Right lobe of liver (tissue), 6 donors: ENCODE data around the gene C5orf34. TPM values are rescaled to one million over a fixed set of nuclear protein-coding genes. Genes with fewer than 3 reads are reported as not detected.

Experiments
- ATAC-seq, 4 donors: fragments of 200-7000 bp; cut with Tn5 transposase; one replicate each; pipeline ENCODE4 v1.9.1; 2020; ENCODE audit warnings: mild to moderate bottlenecking in 4 of 4, moderate library complexity in 4 of 4
- DNase-seq, 3 donors: peaks; one replicate each; pipeline ENCODE4 v3.0.0-alpha.2; 2020
- H3K27ac ChIP-seq, 3 donors: fragments of 200-600 bp; one replicate each; pipeline ENCODE4 v1.8.0; 2022
- H3K27me3 ChIP-seq, 2 donors: fragments of 200-600 bp; one replicate each; pipeline ENCODE4 v1.8.0; 2022
- H3K36me3 ChIP-seq, 4 donors: fragments of 200-600 bp; sonication (generic) in 1 of 4; one replicate each; pipeline versions ENCODE4 v1.5.1 to v1.8.0; 2017 to 2022; ENCODE audit warnings: control low read depth in 1 of 4
- H3K4me1 ChIP-seq, 4 donors: fragments of 200-600 bp; sonication (generic) in 1 of 4; one replicate each; pipeline versions ENCODE4 v1.5.1 to v1.8.0; 2017 to 2022; ENCODE audit warnings: control low read depth in 1 of 4
- H3K4me3 ChIP-seq, 3 donors: fragments of 200-600 bp; one replicate each; pipeline ENCODE4 v1.8.0; 2022
- H3K9me3 ChIP-seq, 4 donors: fragments of 200-600 bp; sonication (generic) in 1 of 4; one replicate each; pipeline versions ENCODE4 v1.5.1 to v1.8.0; 2017 to 2022; ENCODE audit warnings: control low read depth in 1 of 4
- POLR2A ChIP-seq: fragments of 450-650 bp; IDR thresholded peaks from one replicate; pipeline ENCODE4 v1.6.1; 2017; ENCODE audit warnings: antibody characterized with exemption, mild to moderate bottlenecking
- WGBS: methylation state at CpG from one replicate; pipeline ENCODE4 v1.1.6; 2018; ENCODE audit warnings: low coverage, low lambda C conversion rate; ENCODE audit not compliant: insufficient coverage; ENCODE audit errors: missing lambda C conversion rate; 5-methylcytosine and 5-hydroxymethylcytosine counted together
- intact Hi-C, 2 donors: fragments of 100-400 bp; cut with DNase I; formaldehyde crosslinking; loops; one replicate each; pipeline versions ENCODE4 v1.11.2 to v1.14.1; 2022
- total RNA-seq, 6 experiments: library from RNA; depleted of rRNA in 2 of 6; stranded (reverse); fragments of >200 nt in 2 of 6; fragmentation: NEBNext Ultra II Directional in 3 of 6; extraction: Animal tissue kit (Norgen Biotek cat#: 25700) in 3 of 6; gene quantifications; one replicate each; pipeline versions ENCODE4 v1.1.0 to v1.2.4, GENCODE V29; 2016 to 2023
- TF ChIP-seq, protein P1 (sequence below), 4 donors: fragments of 200-600 bp in 3 of 4; fragments of 450-650 bp in 1 of 4; IDR thresholded peaks; one replicate each; pipeline versions ENCODE4 v1.5.1 to v1.8.0; 2016 to 2022; ENCODE audit warnings: antibody characterized with exemption in 4 of 4, mild to moderate bottlenecking in 2 of 4
- donor health status: DM: no; HTN: yes; CAD: no.
- donor health status: DM: no; HTN: no; CAD: no.
- donor health status: DM: no; HTN: no; CAD: no.
- donor health status: DM: no; HTN: yes; CAD: no.
- donor health status: DM: no; HTN: yes; CAD: no.

C5orf34 gene
- total RNA-seq, 6 experiments from 2014 or later = 0.15 to 0.99 (median 0.72) TPM

DNA sequence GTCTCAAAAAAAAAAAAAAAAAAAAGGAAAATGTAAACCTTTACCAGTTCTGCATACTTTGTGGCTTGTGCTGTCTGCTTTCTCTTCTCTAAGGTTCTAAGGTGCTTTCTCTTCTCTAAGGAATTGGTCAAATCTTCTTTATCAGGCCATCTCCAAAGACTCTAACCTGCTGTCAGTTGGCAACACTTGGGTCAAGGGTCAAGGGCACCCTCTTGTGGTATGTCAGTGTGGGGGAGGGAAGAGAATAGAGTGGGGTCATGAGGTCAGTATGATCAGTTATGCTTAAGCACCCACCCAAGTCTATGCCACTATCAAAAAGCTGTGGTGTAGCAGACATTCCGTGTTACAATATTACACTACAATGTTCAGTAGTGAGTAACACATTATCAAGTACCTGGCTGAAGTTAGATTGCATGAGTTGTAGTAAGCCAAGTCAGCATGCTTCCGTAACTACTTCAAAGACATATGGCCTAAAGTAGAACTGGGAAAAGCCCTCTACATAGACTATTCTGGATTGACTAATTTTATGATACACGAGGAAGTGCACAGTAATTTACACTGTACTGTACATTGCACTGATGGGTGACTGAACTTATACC, 77.8 kb downstream of the C5orf34 start:
- ATAC-seq = no peak
- Histone ChIP-seq H3K4me1 (peaks cover 0 to 35% (median 5%) of the 10 kb centered on the region in 4 donors), H3K27me3 (no peaks in the 10 kb centered on the region), H3K27ac (no peak overlapping the region), H3K9me3 (no peaks in the 10 kb centered on the region), H3K4me3 (no peak overlapping the region), H3K36me3 (no peaks in the 10 kb centered on the region)
- intact Hi-C loops = no loop called here
- no peak for DNase-seq
- 92% methylated on average over 3 of the region's 3 CpGs for WGBS
- TF ChIP-seq POLR2A = no peak
- TF ChIP-seq, protein P1, sequence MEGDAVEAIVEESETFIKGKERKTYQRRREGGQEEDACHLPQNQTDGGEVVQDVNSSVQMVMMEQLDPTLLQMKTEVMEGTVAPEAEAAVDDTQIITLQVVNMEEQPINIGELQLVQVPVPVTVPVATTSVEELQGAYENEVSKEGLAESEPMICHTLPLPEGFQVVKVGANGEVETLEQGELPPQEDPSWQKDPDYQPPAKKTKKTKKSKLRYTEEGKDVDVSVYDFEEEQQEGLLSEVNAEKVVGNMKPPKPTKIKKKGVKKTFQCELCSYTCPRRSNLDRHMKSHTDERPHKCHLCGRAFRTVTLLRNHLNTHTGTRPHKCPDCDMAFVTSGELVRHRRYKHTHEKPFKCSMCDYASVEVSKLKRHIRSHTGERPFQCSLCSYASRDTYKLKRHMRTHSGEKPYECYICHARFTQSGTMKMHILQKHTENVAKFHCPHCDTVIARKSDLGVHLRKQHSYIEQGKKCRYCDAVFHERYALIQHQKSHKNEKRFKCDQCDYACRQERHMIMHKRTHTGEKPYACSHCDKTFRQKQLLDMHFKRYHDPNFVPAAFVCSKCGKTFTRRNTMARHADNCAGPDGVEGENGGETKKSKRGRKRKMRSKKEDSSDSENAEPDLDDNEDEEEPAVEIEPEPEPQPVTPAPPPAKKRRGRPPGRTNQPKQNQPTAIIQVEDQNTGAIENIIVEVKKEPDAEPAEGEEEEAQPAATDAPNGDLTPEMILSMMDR (IDR thresholded peaks at IDR 0.05) = no peak

Other genes with a start within 250 kb of the C5orf34 start
- 100 to 1,000 TPM in 2 of 6 experiments, 10 to 100 TPM in 4; 27.9 to 341 (median 62.0) TPM for gene HMGCS1, start 201.7 kb downstream of the C5orf34 start, total RNA-seq
- gene CCL28, start 102.8 kb downstream of the C5orf34 start, total RNA-seq = 1 to 10 TPM in 5 of 6 experiments, under 1 TPM in 1; 1.00 to 2.3 (median 1.3) TPM
- gene TMEM267, start 31.3 kb downstream of the C5orf34 start, total RNA-seq = 1 to 10 TPM; 3.9 to 5.1 (median 4.5) TPM
- 10 to 100 TPM; 36.0 to 56.3 (median 49.3) TPM for gene PAIP1, start 41.9 kb upstream of the C5orf34 start, total RNA-seq
- gene NNT, start 88.0 kb upstream of the C5orf34 start, total RNA-seq = 100 to 1,000 TPM in 4 of 6 experiments, 10 to 100 TPM in 2; 81.3 to 250 (median 188) TPM